ENCODE data around the gene RDH8. TPM values are rescaled to one million over a fixed set of nuclear protein-coding genes. Genes with fewer than 3 reads are reported as not detected.

RDH8 gene
- total RNA-seq, 4 donors from 2014 or later: not detected

- no peaks in the 10 kb centered on the region for H3K9me3 ChIP-seq
- H3K4me3 ChIP-seq: peak overlapping the region; percentile 19 to 40 (median 30)
- DNase-seq (ENCODE audit: extremely low spot score): peak; percentile 91
- H3K36me3 ChIP-seq: peaks cover 0 to 21% (median 10%) of the 10 kb centered on the region in 4 donors
- H3K27ac ChIP-seq (replicated peaks in 1 of 4): peak overlapping the region; percentile 65 to 81 (median 76)
- peaks cover 0 to 100% (median 17%) of the 10 kb centered on the region in 4 donors for H3K27me3 ChIP-seq
- 36% methylated on average over 7 of the region's 7 CpGs for WGBS
- H3K4me1 ChIP-seq: peaks cover 14 to 79% (median 60%) of the 10 kb centered on the region in 4 donors
- TF ChIP-seq POLR2AphosphoS5 (IDR thresholded peaks at IDR 0.05) (peak in 1 of 2 donors; percentile 9), EP300 (IDR thresholded peaks at IDR 0.05) (no peak)
- intact Hi-C loops (cut with DNase I): no loop called here
Measured at GRCh38 chr19:10006335-10006708, 7.0 kb upstream of the RDH8 start.

DNA sequence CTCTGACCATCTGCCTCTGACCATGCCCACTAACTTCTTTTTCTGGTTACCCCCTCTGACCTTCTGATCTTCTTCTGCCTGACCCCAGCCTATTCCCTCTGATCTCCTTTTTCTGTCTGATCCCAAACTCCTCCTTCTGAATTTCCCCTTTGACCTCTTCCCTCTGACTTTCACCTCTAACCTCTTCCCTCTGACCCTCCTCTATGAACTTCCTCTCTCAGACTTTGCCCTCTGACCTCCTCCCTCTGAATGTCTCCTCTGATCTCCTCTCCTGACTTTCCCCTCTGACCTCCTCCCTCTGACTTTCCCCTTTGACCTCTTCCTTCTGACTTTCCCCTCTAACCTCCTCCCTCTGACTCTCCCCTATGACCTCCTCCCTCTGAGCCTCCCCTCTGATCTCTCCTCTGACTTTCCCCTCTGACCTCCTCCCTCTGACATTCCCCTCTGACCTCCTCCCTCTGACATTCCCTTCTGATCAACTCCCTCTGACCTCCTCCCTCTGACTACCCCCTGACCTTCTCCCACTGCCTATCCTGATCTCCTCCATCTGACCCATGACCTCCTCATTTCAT lies 6.4 kb upstream of the RDH8 start:
- Histone ChIP-seq H3K27ac (replicated peaks in 1 of 4) (peak overlapping the region; percentile 65 to 81 (median 76)), H3K4me1 (peaks cover 14 to 77% (median 59%) of the 10 kb centered on the region in 4 donors), H3K36me3 (peaks cover 0 to 21% (median 10%) of the 10 kb centered on the region in 4 donors), H3K4me3 (peak overlapping the region in 1 of 4 donors; percentile 59), H3K9me3 (no peaks in the 10 kb centered on the region), H3K27me3 (peaks cover 0 to 100% (median 18%) of the 10 kb centered on the region in 4 donors)
- DNase-seq (ENCODE audit: extremely low spot score): no peak
- TF ChIP-seq EP300 (IDR thresholded peaks at IDR 0.05): no peak
- TF ChIP-seq, protein P1, sequence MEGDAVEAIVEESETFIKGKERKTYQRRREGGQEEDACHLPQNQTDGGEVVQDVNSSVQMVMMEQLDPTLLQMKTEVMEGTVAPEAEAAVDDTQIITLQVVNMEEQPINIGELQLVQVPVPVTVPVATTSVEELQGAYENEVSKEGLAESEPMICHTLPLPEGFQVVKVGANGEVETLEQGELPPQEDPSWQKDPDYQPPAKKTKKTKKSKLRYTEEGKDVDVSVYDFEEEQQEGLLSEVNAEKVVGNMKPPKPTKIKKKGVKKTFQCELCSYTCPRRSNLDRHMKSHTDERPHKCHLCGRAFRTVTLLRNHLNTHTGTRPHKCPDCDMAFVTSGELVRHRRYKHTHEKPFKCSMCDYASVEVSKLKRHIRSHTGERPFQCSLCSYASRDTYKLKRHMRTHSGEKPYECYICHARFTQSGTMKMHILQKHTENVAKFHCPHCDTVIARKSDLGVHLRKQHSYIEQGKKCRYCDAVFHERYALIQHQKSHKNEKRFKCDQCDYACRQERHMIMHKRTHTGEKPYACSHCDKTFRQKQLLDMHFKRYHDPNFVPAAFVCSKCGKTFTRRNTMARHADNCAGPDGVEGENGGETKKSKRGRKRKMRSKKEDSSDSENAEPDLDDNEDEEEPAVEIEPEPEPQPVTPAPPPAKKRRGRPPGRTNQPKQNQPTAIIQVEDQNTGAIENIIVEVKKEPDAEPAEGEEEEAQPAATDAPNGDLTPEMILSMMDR (IDR thresholded peaks at IDR 0.05): no peak
- TF ChIP-seq POLR2AphosphoS5 (IDR thresholded peaks at IDR 0.05): no peak
- TF ChIP-seq POLR2A (IDR thresholded peaks at IDR 0.05; ENCODE audit: low read depth): no peak
- intact Hi-C loops (cut with DNase I): no loop called here

- Histone ChIP-seq H3K4me3 (peak overlapping the region; percentile 45 to 65 (median 56)), H3K9me3 (no peaks in the 10 kb centered on the region), H3K27me3 (peaks cover 0 to 99% (median 18%) of the 10 kb centered on the region in 4 donors), H3K4me1 (peaks cover 14 to 70% (median 53%) of the 10 kb centered on the region in 4 donors), H3K36me3 (peaks cover 0 to 21% (median 10%) of the 10 kb centered on the region in 4 donors), H3K27ac (replicated peaks in 1 of 4) (peak overlapping the region; percentile 65 to 81 (median 76))
- DNase-seq (ENCODE audit: extremely low spot score): peak; percentile 92
- TF ChIP-seq POLR2AphosphoS5 (IDR thresholded peaks at IDR 0.05): no peak
- TF ChIP-seq EP300 (IDR thresholded peaks at IDR 0.05): no peak
- TF ChIP-seq, protein P1 (IDR thresholded peaks at IDR 0.05): no peak
- TF ChIP-seq POLR2A (IDR thresholded peaks at IDR 0.05; ENCODE audit: low read depth): no peak
- intact Hi-C loops (cut with DNase I): no loop called here
- 18% methylated on average over 13 of the region's 13 CpGs for WGBS
Measured at GRCh38 chr19:10007371-10008183, 5.7 kb upstream of the RDH8 start.

DNA sequence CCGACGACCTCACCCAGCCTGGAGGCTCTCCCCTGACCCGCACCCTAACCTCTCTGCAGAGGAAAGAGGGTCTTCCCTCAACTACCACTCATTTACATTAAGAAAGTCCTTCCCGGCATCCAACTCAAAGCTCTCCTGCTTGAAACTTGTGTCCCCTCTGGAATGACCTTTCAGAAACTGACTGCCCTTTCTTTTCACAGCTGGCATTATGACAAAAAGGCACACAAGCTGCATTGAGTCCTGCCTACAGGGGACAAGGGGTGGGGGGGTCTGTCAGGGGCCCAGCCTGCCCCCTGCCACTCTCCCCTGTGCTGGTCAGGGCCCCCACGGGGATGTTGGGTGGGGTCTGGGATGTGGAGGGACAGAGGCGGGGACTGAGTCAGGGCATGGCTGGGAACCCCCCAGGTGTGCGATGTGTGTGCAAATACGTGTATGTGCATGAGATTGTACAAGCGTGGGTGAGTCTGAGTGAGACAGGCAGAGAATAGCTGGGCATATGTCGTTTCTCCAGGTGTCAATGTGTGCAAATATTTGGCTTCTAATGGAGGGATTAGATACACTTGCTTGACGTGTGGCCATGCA lies 5.0 kb upstream of the RDH8 start:
- Histone ChIP-seq H3K27me3 (peaks cover 0 to 99% (median 18%) of the 10 kb centered on the region in 4 donors), H3K4me1 (peaks cover 14 to 69% (median 53%) of the 10 kb centered on the region in 4 donors), H3K9me3 (no peaks in the 10 kb centered on the region), H3K27ac (replicated peaks in 1 of 4) (peak overlapping the region; percentile 65 to 81 (median 76)), H3K4me3 (peak overlapping the region; percentile 45 to 65 (median 56)), H3K36me3 (peaks cover 0 to 21% (median 10%) of the 10 kb centered on the region in 4 donors)
- peak; percentile 86 for DNase-seq (ENCODE audit: extremely low spot score)
- intact Hi-C loops (cut with DNase I): no loop called here
- no peak for TF ChIP-seq POLR2AphosphoS5 (IDR thresholded peaks at IDR 0.05)
- TF ChIP-seq, protein P1 (IDR thresholded peaks at IDR 0.05): no peak
- TF ChIP-seq POLR2A (IDR thresholded peaks at IDR 0.05; ENCODE audit: low read depth): no peak
- no peak for TF ChIP-seq EP300 (IDR thresholded peaks at IDR 0.05)
- 25% methylated on average over 11 of the region's 11 CpGs for WGBS
